NCI-H82 (cell line): Measurements from ENCODE around the gene LOXL1.

Experiments
- DNase-seq: peaks from one replicate; lab custom pipeline; 2025; lab: John Stamatoyannopoulos, UW

LOXL1 gene

GRCh38 chr15:73978896-73979295 lies 52.6 kb downstream of the LOXL1 start:
- no peak for DNase-seq

GRCh38 chr15:73979636-73980035 lies 53.4 kb downstream of the LOXL1 start:
- DNase-seq = peak; percentile 82

DNA sequence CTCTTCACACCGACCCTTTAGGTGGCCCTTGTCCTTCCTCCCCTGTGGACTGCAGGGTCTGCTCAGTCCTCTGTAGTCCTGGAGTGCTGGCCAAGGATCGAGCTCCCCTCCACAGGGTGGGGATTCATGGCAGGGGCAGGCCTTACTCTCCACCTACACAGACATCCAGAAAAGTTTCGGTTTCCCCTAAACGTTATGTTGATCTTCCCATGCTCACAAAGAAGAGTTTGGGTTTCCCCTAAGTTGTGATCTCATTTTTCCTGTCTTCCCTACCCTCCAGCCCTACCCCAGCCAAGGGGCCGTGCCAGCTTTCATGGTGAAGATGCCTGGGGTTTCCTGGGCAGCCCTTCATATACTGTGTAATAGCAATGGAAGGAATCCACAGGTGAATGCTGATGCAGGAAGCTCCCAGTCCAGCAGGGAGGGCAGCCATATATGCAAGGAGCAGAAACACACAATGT lies 55.5 kb downstream of the LOXL1 start:
- DNase-seq = no peak

GRCh38 chr15:73982222-73982962 lies 56.1 kb downstream of the LOXL1 start:
- no peak for DNase-seq

DNA sequence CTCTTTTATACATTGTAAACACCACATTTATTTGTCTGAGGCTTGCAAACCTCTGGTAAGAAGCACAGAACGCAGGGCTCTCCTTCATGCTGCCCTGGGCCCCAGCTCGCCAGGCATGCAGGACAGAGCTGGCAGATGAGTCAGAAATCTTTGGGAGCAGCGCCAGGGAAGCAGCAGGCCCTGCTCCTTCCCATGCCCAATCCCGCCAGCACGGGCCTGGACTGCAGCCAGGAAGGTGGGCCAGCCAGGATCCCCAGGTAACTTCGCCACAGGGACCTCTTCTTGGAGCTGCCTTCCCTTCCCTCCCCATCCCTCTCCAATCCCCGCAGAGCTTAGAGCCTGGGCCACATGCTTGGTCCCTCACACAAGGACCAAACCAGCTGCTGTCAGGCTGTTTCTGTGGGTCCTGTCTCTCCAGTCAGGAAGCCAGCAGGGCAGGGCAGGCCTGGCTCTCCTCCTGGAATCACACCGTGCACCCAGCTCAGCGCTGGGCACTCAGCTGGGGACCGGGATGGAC lies 57.0 kb downstream of the LOXL1 start:
- DNase-seq = no peak

- DNase-seq = no peak
Measured at GRCh38 chr15:73983773-73984172, 57.5 kb downstream of the LOXL1 start.

DNA sequence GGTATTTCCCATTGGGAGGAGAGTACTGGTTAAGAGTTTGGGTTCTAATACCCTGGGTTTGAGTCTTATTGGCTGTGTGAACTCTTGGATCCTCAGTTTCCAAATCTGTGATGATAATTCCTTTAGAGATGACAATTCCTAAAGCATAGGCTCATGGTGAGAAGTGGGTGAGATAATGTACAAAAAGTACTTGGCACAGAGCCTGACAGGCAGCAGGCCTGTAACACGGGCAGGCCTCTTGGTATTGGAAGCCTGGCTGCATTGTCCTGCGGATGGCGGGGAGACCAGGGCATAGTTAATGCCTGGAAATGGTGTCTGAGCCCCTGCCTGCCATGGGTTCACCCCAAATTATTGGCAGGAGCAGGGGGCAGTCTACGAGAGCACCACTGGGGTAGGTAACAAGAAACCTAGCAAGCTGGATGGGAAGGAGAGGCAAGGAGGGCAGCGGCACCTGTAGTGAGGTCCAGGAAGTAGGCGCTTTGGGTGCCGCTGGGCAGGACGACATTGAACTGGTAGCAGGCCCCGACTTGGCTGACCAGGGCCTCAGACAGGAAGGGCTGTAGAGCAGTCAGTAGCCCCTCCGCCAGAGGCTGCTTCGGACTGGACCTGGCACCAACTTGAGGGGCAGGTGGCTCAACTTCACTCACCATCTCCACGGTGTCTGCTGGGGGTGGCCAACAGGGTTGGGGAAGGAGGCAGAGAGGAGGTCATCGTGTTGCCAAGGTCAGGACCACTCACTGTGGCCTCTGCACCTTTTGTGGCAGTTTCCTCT lies 58.1 kb downstream of the LOXL1 start:
- no peak for DNase-seq

DNA sequence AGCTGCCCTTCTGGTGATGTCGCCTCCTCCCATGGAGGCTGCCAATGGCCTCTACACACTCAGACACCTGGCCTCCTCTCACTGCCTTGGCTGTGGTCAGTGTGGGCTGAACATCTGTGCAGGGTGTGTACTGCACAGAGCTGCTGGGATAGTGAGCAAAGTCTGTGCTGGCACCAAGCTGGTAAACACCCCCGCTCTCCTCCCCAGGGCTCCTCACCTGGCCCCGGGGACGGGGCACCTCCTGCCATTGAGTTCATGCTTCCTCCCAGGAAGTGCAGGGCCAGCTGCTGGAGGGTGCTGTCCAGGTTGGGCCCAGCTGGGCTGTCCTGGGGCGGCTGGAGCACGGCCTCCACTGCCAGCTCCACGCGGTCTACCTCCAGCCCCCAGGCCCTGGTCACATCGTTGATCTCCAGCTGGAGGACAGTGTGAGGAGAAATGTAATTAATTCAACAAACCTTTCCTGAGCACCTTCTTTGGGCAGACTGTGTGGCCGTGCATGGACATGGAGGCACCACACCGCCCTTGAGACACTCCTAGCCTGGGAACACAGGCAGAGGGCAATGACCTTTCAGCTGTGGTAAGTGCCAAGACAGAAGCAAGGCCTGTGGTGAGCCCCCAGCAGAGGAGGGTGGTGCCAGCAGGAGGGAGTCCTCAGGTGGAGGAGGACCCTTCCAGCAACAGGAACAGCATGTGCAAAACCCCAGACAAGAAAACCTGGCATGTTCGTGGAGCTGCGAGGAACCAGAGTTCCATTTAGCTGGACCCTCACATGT lies 59.0 kb downstream of the LOXL1 start:
- no peak for DNase-seq

DNA sequence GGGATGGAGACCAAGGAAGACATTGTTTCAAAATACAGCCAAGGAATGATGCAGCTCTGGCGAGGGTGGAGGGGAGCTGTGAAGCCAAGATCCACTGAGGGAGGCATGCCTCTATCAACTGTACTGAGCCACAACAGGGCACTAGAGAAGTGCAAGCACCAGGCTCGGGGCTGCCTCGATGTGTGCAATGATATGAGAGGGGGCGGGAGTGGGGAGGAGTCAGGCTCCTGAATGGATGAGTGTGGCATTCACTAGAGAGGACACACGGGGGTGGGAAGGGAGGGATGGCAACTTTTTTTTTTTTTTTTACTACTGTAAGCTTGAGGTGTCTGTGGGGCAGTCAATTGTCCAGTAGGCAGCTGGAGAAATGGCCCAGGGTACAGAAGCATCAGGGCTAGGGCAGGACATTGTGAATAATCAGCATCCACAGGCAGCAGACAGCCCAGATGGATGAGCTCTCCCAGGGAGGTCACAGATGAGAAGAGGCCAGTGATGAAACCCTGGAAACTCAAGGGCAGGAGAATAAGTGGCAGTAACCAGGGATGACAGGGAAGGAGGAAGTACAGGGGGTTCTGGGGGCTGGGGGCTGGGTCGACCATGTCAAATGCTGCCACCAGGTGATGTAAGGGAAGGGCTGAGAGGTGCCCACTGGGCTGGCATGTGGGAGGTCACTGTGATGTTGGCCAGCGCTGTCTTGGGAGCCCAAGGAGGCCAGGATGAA lies 60.0 kb downstream of the LOXL1 start:
- DNase-seq = no peak

GRCh38 chr15:73986776-73987056 lies 60.5 kb downstream of the LOXL1 start:
- no peak for DNase-seq

DNA sequence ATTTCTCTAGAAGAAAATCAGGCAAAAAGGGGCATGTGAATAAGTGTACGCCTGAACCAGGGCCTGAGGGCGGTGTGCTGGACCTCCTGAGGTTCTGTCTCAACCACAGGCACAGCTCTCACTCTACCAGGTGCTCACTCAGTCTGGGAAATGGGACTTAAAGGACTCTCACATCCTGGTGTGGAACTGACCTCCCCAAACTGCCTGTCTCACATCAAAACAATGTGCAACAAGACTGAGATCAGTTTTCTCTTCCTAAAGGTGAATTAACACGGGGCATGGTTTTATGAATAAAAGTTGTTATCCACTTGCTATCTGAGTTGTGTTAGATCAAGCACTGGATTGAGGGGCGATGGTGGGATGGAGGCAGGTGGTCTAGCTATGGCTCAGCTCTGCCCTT lies 61.0 kb downstream of the LOXL1 start:
- DNase-seq = no peak

DNA sequence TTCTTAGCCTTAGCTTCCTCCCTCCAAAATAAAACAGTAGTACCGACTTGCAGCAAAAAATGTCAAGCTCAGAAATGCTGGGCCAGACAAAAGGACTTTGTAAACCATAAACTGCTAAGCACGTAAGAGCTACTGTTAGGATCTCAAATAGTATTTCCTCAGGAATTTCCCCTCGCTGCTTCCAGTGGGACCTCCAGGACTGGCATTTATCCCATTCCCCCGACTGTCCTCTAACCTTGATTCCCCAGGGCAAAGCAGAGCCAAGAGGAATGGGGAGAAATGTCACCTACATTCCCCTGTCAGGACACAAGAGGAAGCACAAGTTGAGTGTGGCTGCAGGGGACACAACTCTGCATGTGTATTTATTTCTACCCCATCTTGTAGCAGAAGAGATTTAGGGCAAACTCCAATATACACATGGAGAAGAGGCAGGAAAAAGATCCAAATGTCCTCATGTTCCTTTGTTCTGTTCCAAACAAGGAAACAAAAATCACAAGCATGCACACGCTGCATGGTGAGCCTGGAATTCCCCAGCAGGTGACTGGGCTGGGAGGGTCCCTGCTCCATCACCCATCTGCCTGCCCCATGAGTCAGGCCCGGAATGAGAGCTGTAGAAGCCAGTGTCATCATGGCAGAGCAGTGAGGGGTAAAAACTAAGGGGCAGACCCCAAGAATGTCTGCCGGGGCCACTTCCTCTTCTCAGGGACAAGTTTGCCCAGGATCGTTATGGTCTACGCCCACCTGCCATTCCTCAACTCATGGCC lies 61.6 kb downstream of the LOXL1 start:
- DNase-seq = no peak

DNA sequence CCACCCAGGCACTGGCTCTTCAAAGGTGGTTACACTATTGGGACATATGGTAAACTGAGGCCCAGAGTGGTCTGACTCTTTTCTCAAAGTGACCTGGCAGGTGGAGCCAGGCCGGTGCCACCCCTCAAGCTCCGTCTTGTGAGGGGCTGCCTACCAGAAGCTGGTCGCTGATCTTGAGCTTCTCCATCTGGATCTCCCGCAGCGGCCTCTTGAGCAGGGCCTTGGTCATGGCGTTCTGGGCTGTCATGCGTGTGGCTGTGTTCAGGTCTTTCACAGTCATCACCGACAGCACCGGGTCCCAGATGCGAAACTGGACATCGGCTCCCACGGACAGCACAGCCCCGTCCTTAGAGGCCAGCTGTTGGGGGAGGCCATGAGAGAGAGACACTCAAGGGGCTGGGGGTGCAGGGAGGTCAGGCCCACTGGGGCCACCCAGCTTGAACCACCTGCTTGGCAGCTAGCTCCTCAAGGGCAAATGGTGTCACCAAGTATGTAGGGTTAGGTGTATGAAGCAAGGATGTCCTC lies 62.2 kb downstream of the LOXL1 start:
- DNase-seq = no peak

DNA sequence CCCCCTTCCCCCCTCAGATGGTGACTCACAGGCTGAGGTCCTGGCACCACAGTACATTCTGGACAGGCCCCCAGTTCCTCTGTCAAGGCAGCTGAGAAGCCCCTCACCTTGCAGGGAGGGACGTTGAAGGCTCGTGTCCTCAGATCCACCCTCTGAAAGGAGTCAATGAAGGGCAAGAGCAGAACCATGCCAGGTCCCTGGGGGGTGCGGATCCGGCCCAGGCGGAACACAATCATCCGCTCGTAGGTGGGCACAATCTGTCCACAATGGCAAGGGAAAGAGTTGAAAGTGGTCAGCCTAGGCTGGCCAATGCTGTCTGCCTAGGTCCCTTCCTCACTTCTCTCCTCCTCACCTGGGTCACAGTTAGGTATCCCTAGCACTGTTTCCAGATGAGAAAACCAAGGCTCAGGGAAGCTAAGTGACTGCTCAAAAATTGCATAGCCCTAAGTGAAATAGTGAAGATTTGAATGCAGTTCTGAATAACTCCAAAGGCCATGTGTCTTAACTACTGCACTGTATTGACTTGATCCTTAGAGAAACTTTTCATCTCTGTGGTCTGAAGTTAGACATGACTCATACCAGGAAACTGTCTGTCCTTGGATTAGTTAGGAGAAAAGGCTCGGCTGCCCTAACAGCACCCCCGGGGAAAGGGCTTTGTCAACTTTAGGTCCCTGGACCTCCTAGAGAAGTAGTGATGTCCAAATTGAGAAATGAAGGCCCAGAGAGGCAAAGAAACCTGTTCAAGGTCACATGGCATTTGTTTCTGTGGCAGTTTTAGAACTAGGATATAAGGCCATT lies 62.9 kb downstream of the LOXL1 start:
- DNase-seq = no peak

DNA sequence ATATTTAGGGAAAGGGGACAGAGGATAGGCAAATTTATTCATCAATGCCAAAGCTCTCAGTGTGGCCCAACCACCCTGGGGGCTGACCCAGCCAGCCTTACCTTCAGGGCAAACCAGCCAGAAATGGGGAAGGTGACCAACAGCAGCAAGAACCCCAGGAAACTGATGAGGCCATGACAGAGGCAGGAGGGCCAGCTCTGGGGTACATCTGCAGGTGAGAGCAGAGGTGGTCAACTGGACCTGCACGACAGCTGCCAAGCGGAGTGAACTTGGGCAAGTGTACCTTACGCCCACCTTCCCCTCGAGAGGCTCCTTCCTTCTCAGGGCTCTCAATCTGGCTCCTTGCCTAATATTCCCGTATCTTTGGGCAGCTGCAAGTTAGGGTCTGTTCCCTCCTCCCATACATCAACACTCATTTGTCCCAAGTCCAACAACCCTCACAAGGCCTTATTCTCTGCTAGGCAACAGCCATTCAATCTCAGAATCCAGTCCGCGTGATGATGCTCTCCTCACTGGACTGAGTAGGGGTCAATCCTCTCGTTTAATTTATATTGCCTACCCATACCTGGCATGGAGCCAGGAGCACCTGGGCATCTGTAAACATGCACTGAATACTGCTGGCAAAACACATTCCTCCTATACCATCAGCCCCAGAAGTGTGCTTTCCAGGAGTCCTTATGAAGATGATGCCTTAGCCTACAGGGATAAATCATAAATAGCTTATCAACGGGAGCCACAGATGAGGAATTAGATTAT lies 64.2 kb downstream of the LOXL1 start:
- DNase-seq = no peak

GRCh38 chr15:73991260-73991659 lies 65.0 kb downstream of the LOXL1 start:
- DNase-seq = peak; percentile 24

DNA sequence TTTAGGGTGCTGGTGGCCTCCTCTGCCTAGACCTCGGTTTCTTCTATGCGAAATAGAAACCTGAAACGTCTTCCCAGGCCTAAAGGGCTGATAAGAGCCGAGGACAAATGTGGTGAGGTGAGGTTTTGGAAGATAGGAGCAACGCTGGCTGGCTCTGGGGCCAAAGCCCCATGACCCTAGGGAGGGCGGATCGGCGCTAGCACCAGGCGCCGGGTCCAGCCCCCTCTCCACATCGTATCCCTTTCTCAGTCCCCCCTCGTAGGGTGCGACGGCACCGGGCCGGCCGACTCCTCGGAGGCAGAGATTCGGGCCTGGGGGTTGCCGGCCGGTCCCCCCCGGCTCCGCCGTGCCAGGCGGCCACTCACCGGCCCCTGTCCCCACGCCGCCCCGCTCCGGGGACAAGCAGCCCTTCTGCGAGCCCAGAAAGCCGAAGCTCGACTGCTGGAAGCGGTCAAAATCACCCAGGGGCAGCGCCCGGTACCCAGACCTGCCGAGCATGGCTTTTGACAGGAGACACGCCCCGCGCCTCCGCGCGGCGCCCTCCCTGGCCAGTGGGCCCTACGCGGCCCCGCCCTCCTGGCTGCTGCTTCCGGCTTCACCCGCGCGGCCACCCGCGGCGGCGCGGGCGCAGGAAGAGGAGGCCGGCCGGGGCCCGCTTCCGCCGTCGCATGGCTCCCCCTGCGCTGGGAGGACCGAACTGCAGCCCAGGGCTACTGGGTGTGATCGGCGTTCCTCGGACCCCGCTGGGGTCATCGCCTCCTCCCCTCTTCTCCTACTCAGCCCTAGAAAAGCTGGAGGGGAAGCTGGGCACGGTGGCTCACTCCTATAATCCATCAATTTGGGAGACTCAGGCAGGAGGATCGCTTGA lies 65.7 kb downstream of the LOXL1 start, which contains the start of gene STOML1:
Gene STOML1 (minus strand): TSS at position 570 of the 868 bp plus-strand sequence. CDS start 72 bp downstream, at position 498.
- peak; percentile 94 for DNase-seq

- DNase-seq = no peak
Measured at GRCh38 chr15:73992594-73992898, 66.3 kb downstream of the LOXL1 start.
